Activated naive CD8-positive, alpha-beta T cell treated with anti-CD3 and anti-CD28 coated beads for 36 hours (primary cell): ENCODE data around the gene LRIT3. TPM values are rescaled to one million over a fixed set of nuclear protein-coding genes. Genes with fewer than 3 reads are reported as not detected.
"Not testable (repeated sequence)": the region's sequence is repeated elsewhere in the genome, so short reads cannot be mapped to it uniquely, and the experiment has no call there.

Experiments
- DNase-seq: peaks from one replicate; pipeline ENCODE4 v3.0.0; 2021
- H3K27ac Mint-ChIP-seq: one replicate; pipeline ENCODE4 v1.8.0; 2022; ENCODE audit warnings: mild to moderate bottlenecking, moderate library complexity, mixed read lengths
- H3K27me3 Mint-ChIP-seq: one replicate; pipeline ENCODE4 v1.8.0; 2022; ENCODE audit warnings: mild to moderate bottlenecking, mixed read lengths
- H3K36me3 Mint-ChIP-seq: one replicate; pipeline ENCODE4 v1.8.0; 2021; ENCODE audit warnings: mild to moderate bottlenecking, mixed read lengths
- H3K4me1 Mint-ChIP-seq: one replicate; pipeline ENCODE4 v1.8.0; 2021; ENCODE audit warnings: mixed read lengths
- H3K4me3 Mint-ChIP-seq: one replicate; pipeline ENCODE4 v1.8.0; 2022; ENCODE audit warnings: mild to moderate bottlenecking, moderate library complexity, mixed read lengths
- H3K9me3 Mint-ChIP-seq: one replicate; pipeline ENCODE4 v1.8.0; 2022; ENCODE audit warnings: mixed read lengths
- total RNA-seq, 2 experiments: library from RNA; stranded (reverse); gene quantifications; one replicate each; pipeline ENCODE4 v1.2.3, GENCODE V29; 2021

The LRIT3 gene
- total RNA-seq, 2 experiments from 2014 or later = 0.08 to 0.16 TPM

- Mint-ChIP-seq H3K4me3 (no peak overlapping the region), H3K4me1 (no peaks in the 10 kb centered on the region), H3K27me3 (peaks cover 13% of the 10 kb centered on the region), H3K9me3 (no peaks in the 10 kb centered on the region), H3K36me3 (no peaks in the 10 kb centered on the region), H3K27ac (no peak overlapping the region)
- no peak for DNase-seq
Measured at GRCh38 chr4:109873791-109874514, 26.0 kb downstream of the LRIT3 start.

GRCh38 chr4:109875106-109875505 lies 27.2 kb downstream of the LRIT3 start:
- Mint-ChIP-seq H3K4me1 (no peaks in the 10 kb centered on the region), H3K4me3 (no peak overlapping the region), H3K27me3 (peaks cover 13% of the 10 kb centered on the region), H3K9me3 (no peaks in the 10 kb centered on the region), H3K36me3 (no peaks in the 10 kb centered on the region), H3K27ac (no peak overlapping the region)
- no peak for DNase-seq

GRCh38 chr4:109875553-109875952 lies 27.6 kb downstream of the LRIT3 start:
- not testable (repeated sequence) for H3K4me1 Mint-ChIP-seq, H3K36me3 Mint-ChIP-seq, DNase-seq, H3K4me3 Mint-ChIP-seq, H3K27ac Mint-ChIP-seq, H3K9me3 Mint-ChIP-seq
- peaks cover 13% of the 10 kb centered on the region for H3K27me3 Mint-ChIP-seq

- Mint-ChIP-seq H3K27me3 (peaks cover 13% of the 10 kb centered on the region), H3K4me3 (no peak overlapping the region)
Measured at GRCh38 chr4:109876634-109877265, 28.8 kb downstream of the LRIT3 start.

GRCh38 chr4:109877400-109877799 lies 29.5 kb downstream of the LRIT3 start:
- Mint-ChIP-seq H3K36me3 (no peaks in the 10 kb centered on the region), H3K4me1 (no peaks in the 10 kb centered on the region), H3K4me3 (no peak overlapping the region), H3K27ac (no peak overlapping the region), H3K9me3 (no peaks in the 10 kb centered on the region), H3K27me3 (peaks cover 13% of the 10 kb centered on the region)
- no peak for DNase-seq

More at GRCh38 chr4:109876634-109877265, 28.8 kb downstream of the LRIT3 start:
- DNase-seq = no peak
- H3K27ac Mint-ChIP-seq = no peak overlapping the region
- no peaks in the 10 kb centered on the region for H3K9me3 Mint-ChIP-seq
- no peaks in the 10 kb centered on the region for H3K36me3 Mint-ChIP-seq
- H3K4me1 Mint-ChIP-seq = no peaks in the 10 kb centered on the region

GRCh38 chr4:109878355-109878754 lies 30.4 kb downstream of the LRIT3 start:
- peaks cover 13% of the 10 kb centered on the region for H3K27me3 Mint-ChIP-seq
- H3K4me3 Mint-ChIP-seq = no peak overlapping the region
- H3K4me1 Mint-ChIP-seq = no peaks in the 10 kb centered on the region

GRCh38 chr4:109879081-109879480 lies 31.2 kb downstream of the LRIT3 start:
- Mint-ChIP-seq H3K4me1 (no peaks in the 10 kb centered on the region), H3K36me3 (no peaks in the 10 kb centered on the region), H3K27ac (no peak overlapping the region), H3K4me3 (no peak overlapping the region), H3K9me3 (no peaks in the 10 kb centered on the region), H3K27me3 (peaks cover 13% of the 10 kb centered on the region)
- DNase-seq = no peak

More at GRCh38 chr4:109878355-109878754, 30.4 kb downstream of the LRIT3 start:
- Mint-ChIP-seq H3K9me3 (no peaks in the 10 kb centered on the region), H3K27ac (no peak overlapping the region), H3K36me3 (no peaks in the 10 kb centered on the region)
- no peak for DNase-seq

- Mint-ChIP-seq H3K36me3 (no peaks in the 10 kb centered on the region), H3K27ac (no peak overlapping the region), H3K4me1 (no peaks in the 10 kb centered on the region), H3K27me3 (peaks cover 13% of the 10 kb centered on the region), H3K4me3 (no peak overlapping the region), H3K9me3 (no peaks in the 10 kb centered on the region)
- DNase-seq = no peak
Measured at GRCh38 chr4:109879636-109880314, 31.9 kb downstream of the LRIT3 start.

GRCh38 chr4:109886303-109886702 lies 38.4 kb downstream of the LRIT3 start:
- DNase-seq = no peak
- Mint-ChIP-seq H3K4me1 (no peaks in the 10 kb centered on the region), H3K36me3 (no peaks in the 10 kb centered on the region), H3K27me3 (no peaks in the 10 kb centered on the region), H3K9me3 (no peaks in the 10 kb centered on the region), H3K4me3 (no peak overlapping the region), H3K27ac (no peak overlapping the region)

GRCh38 chr4:109887071-109887470 lies 39.2 kb downstream of the LRIT3 start:
- no peak for DNase-seq
- no peaks in the 10 kb centered on the region for H3K36me3 Mint-ChIP-seq
- no peaks in the 10 kb centered on the region for H3K9me3 Mint-ChIP-seq
- no peaks in the 10 kb centered on the region for H3K4me1 Mint-ChIP-seq
- H3K27me3 Mint-ChIP-seq = no peaks in the 10 kb centered on the region
- H3K27ac Mint-ChIP-seq = no peak overlapping the region
- no peak overlapping the region for H3K4me3 Mint-ChIP-seq

- H3K4me3 Mint-ChIP-seq = no peak overlapping the region
- no peak for DNase-seq
- H3K36me3 Mint-ChIP-seq = no peaks in the 10 kb centered on the region
- H3K27ac Mint-ChIP-seq = no peak overlapping the region
- no peaks in the 10 kb centered on the region for H3K27me3 Mint-ChIP-seq
- no peaks in the 10 kb centered on the region for H3K4me1 Mint-ChIP-seq
- H3K9me3 Mint-ChIP-seq = no peaks in the 10 kb centered on the region
Measured at GRCh38 chr4:109890076-109890475, 42.2 kb downstream of the LRIT3 start.

GRCh38 chr4:109902559-109903251 lies 54.8 kb downstream of the LRIT3 start:
- Mint-ChIP-seq H3K4me1 (no peaks in the 10 kb centered on the region), H3K36me3 (peaks cover 1% of the 10 kb centered on the region), H3K4me3 (no peak overlapping the region), H3K9me3 (no peaks in the 10 kb centered on the region), H3K27ac (no peak overlapping the region), H3K27me3 (peaks cover 25% of the 10 kb centered on the region)
- DNase-seq = no peak

- Mint-ChIP-seq H3K4me3 (no peak overlapping the region), H3K27ac (no peak overlapping the region), H3K36me3 (no peaks in the 10 kb centered on the region), H3K9me3 (no peaks in the 10 kb centered on the region), H3K27me3 (peaks cover 32% of the 10 kb centered on the region), H3K4me1 (no peaks in the 10 kb centered on the region)
- DNase-seq = no peak
Measured at GRCh38 chr4:109908731-109909130, 60.8 kb downstream of the LRIT3 start.

GRCh38 chr4:109910256-109910655 lies 62.3 kb downstream of the LRIT3 start:
- H3K36me3 Mint-ChIP-seq = no peaks in the 10 kb centered on the region
- H3K4me3 Mint-ChIP-seq = no peak overlapping the region
- peaks cover 38% of the 10 kb centered on the region for H3K27me3 Mint-ChIP-seq
- no peaks in the 10 kb centered on the region for H3K9me3 Mint-ChIP-seq
- no peak for DNase-seq
- H3K27ac Mint-ChIP-seq = no peak overlapping the region
- no peaks in the 10 kb centered on the region for H3K4me1 Mint-ChIP-seq
